Measurements from ENCODE around the gene INTS6.

INTS6 gene, protein sequence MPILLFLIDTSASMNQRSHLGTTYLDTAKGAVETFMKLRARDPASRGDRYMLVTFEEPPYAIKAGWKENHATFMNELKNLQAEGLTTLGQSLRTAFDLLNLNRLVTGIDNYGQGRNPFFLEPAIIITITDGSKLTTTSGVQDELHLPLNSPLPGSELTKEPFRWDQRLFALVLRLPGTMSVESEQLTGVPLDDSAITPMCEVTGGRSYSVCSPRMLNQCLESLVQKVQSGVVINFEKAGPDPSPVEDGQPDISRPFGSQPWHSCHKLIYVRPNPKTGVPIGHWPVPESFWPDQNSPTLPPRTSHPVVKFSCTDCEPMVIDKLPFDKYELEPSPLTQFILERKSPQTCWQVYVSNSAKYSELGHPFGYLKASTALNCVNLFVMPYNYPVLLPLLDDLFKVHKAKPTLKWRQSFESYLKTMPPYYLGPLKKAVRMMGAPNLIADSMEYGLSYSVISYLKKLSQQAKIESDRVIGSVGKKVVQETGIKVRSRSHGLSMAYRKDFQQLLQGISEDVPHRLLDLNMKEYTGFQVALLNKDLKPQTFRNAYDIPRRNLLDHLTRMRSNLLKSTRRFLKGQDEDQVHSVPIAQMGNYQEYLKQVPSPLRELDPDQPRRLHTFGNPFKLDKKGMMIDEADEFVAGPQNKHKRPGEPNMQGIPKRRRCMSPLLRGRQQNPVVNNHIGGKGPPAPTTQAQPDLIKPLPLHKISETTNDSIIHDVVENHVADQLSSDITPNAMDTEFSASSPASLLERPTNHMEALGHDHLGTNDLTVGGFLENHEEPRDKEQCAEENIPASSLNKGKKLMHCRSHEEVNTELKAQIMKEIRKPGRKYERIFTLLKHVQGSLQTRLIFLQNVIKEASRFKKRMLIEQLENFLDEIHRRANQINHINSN

DNA sequence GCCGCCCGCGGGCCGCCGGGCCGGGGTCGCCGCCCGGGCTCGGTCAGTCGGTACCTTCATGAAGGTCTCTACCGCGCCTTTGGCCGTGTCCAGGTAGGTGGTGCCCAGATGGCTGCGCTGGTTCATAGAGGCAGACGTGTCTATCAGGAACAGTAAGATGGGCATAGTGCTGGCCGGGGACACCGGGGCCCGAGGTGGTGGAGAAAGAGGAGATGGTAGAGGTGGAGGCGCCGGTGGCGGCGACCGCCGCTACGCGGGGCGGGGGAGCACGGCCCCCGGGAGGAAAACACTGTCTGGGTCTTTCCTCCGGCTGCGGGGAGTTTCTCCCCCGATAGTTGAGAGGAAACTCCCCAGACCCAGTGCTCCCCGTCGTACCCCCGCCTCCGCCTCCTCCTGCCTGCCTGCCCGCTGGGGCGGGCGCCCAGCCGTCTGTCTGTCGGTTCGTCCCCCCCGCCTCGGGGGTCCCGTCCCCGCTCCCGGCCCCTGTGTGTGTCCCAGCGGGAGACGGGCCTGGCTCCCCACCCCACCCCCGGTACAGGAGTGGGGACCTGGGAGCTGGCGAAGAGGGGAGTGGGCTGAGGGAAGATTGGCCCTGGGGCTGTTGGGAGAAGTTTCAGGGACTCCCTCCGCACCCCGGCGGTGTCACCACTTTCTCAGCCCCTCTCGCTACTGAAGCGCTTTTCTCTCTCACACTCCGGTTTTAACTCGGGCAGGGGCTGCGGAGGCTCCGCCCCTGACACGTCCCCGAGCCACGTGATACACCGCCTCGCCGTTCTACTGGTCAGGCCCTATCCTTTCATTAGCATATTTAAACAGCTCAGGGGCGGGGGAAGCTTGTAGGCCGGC, at the start of gene INTS6:
INTS6 (minus strand) TSS at position 676 of the 846 bp plus-strand sequence; CDS start at position 165, 511 bp downstream.
- DNase-seq (ENCODE audit: low read depth in 2 of 2) = peak; percentile 100
- TF ChIP-seq, protein P1, sequence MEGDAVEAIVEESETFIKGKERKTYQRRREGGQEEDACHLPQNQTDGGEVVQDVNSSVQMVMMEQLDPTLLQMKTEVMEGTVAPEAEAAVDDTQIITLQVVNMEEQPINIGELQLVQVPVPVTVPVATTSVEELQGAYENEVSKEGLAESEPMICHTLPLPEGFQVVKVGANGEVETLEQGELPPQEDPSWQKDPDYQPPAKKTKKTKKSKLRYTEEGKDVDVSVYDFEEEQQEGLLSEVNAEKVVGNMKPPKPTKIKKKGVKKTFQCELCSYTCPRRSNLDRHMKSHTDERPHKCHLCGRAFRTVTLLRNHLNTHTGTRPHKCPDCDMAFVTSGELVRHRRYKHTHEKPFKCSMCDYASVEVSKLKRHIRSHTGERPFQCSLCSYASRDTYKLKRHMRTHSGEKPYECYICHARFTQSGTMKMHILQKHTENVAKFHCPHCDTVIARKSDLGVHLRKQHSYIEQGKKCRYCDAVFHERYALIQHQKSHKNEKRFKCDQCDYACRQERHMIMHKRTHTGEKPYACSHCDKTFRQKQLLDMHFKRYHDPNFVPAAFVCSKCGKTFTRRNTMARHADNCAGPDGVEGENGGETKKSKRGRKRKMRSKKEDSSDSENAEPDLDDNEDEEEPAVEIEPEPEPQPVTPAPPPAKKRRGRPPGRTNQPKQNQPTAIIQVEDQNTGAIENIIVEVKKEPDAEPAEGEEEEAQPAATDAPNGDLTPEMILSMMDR (IDR thresholded peaks at IDR 0.05; ENCODE audit: low read depth, low read length) = no peak
- H3K4me3 ChIP-seq (replicated peaks in 1 of 2; ENCODE audit: low read depth in 2 of 2, low read length in 2 of 2) = peak within 1 kb of the TSS; percentile 73 to 93

DNA sequence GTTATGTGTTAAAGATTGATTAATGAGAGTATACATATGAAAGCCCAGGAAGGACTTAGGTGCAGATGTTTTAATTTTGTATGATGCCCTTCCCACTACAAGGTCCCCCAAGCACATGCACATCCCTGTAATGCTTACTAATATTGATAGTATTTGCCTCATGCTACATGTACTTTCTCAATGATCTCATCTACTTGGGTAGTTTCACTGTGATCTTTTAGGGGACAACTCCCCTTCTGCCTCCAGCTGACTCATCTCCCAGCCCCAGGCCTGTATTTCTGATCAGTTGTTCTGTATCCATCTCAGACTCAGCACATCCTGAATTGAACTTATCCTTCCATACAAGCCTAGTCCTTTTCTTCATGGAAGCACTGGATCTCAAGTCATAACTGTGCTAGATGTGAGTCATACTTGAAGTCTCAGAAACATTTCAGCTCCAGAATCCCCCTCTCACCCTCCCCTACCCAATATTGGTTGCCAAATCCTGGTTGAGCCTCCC, 49.4 kb upstream of the INTS6 start:
- TF ChIP-seq, protein P1 (IDR thresholded peaks at IDR 0.05; ENCODE audit: low read depth, low read length) = no peak
- DNase-seq (ENCODE audit: low read depth in 2 of 2) = peak in 1 of 2 donors; percentile 57
- H3K4me3 ChIP-seq (replicated peaks in 1 of 2; ENCODE audit: low read depth in 2 of 2, low read length in 2 of 2) = no peak overlapping the region

DNA sequence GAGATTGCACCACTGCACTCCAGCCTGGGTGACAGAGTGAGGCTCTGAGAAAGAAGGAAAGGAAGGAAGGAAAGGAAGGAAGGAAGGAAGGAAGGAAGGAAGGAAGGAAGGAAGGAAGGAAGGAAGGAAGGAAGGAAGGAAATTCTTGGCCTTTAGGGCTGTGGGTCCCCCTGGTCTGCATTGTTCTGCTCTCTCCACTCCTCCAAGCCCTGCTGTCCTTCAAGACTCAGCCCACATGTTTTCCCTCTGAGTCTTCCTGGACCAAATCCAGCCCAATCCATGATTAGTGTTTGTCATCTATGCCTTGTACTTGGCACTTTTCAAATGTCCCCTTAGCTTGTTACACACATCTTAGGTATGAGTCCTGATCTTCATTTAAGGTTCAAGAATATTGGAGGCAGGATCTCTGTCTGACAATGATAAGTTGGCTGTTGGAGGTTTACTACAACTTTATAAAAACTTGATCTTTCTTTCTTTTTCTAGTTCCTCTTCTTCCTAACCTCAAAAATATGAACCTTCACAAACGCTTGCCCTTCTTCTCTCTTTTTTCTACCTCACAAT, 48.8 kb upstream of the INTS6 start:
- no peak overlapping the region for H3K4me3 ChIP-seq (replicated peaks in 1 of 2; ENCODE audit: low read depth in 2 of 2, low read length in 2 of 2)
- peak; percentile 43 to 79 for DNase-seq (ENCODE audit: low read depth in 2 of 2)

DNA sequence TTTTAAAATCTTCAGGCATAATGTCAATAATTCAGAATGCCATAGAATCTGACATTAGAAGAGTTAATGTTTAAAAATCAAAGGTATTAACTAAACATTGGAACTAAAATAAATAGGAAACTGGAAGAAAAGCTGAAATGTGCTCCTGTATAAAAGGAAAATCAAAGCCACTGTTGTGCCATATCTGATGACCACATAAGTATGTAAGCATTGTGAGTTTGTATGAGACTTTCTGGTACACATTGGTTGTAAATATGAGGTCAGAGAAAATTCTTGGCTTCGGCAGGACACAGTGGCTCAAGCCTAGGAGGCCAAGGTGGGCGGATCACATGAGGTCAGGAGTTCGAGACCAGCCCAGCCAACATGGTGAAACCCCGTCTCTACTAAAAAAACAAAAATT, 48.3 kb upstream of the INTS6 start:
- TF ChIP-seq, protein P1 (IDR thresholded peaks at IDR 0.05; ENCODE audit: low read depth, low read length) = no peak
- peak; percentile 26 to 46 for DNase-seq (ENCODE audit: low read depth in 2 of 2)
- H3K4me3 ChIP-seq (replicated peaks in 1 of 2; ENCODE audit: low read depth in 2 of 2, low read length in 2 of 2) = no peak overlapping the region

More for the DNA sequence above, 48.8 kb upstream of the INTS6 start:
- TF ChIP-seq, protein P1 (IDR thresholded peaks at IDR 0.05; ENCODE audit: low read depth, low read length) = no peak

DNA sequence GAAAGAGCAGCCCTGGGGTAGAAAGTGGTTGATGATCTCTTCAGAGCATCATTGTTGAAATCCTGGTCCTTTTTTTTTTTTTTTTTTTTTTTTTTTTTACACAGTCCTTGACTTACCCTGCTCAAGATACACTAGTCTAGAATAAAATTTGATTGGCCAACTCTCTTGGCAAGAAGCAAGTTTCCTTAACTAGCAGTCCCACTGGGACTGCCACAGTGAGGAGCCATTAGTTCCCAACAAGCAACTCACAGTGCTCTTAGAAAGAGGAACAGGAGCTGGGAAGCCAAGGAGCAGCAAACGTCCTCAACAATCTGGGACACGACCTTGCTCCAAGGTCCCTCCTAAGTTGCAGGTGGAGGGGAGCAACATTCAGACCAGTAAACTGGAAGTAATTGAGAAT, 47.9 kb upstream of the INTS6 start:
- DNase-seq (ENCODE audit: low read depth in 2 of 2) = peak; percentile 30 to 41
- H3K4me3 ChIP-seq (replicated peaks in 1 of 2; ENCODE audit: low read depth in 2 of 2, low read length in 2 of 2) = no peak overlapping the region
- TF ChIP-seq, protein P1 (IDR thresholded peaks at IDR 0.05; ENCODE audit: low read depth, low read length) = no peak

DNA sequence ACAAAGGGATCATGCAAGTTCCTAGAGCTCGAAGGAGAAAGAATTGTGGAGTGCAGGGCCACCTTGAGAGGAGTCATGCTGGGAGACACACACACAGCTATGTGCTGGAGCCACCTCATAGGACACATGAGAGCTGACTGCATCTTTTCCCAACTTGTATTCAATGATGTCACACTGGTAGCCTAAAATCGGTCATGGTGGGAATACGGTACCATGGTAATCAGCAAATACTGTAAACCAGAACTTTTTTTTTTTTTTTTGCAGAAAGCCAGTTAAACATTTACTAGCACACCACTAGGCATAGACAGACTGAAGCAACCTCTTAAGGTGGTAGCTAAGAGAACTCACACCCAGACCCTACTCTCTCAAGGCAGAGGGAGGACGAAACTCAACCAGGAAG, 47.0 kb upstream of the INTS6 start:
- DNase-seq (ENCODE audit: low read depth in 2 of 2) = no peak
- H3K4me3 ChIP-seq (replicated peaks in 1 of 2; ENCODE audit: low read depth in 2 of 2, low read length in 2 of 2) = no peak overlapping the region
- TF ChIP-seq, protein P1 (IDR thresholded peaks at IDR 0.05; ENCODE audit: low read depth, low read length) = no peak
